HG02852 (cell line): ENCODE results near the gene WDR91.
"Not testable (repeated sequence)": the region's sequence is repeated elsewhere in the genome, so short reads cannot be mapped to it uniquely, and the experiment has no call there.

ENCODE experiments used
- ATAC-seq: cut with Tn5 transposase; IDR thresholded peaks from one replicate; pipeline ENCODE4 v1.9.1; 2021; ENCODE audit warnings: mild to moderate bottlenecking, moderate library complexity; ENCODE audit not compliant: unreplicated experiment

The WDR91 gene

DNA sequence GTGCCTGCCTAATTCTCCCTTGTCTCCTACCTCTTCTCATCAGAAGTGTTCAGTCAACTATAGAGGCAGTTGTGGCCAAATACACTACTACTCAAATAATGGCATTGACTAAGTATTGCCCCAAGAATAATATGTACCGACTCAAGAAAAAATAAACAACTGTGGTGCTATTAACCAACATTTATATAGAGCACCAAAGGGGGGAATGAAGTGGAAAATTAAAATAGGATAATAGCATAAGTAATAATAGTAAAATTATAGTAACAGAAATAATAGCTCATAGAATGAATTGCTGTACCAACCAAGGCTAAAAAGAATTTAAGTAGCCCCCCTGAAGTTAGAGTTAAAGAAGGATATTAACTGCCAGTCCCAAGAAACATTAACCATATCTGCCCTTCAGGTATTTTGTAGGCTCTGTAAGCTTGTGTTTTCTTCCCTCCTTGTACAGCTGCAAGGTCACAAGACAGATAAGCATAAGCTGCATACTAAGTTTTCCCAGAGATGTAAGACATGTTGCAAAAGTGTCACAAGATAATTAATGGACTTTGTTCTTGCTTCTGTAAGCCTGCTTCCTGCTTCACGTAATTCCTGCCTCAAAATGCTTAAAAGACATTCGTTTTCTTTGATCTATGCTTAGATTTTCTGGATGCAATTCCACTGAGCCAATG, 29.9 kb downstream of the WDR91 start:
- ATAC-seq, result no peak

DNA sequence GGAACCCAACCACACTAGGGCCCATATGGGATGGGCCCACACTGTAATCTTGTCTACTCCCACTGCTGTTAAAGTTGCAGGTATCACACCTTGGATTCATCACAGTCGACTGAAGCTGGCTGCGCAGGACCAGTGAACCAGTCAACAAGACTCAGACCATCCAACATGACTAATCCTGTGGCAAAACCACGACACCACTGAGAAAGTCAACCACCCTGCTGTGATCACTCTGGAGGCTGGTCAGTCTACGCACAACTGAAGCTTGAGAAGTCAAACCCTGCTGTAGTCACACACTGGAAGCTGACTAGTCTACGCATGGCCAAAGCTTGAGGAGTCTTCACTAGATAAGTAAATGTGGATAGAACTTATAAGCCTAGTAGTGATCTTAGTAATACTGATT, 31.2 kb downstream of the WDR91 start:
- no peak for ATAC-seq

DNA sequence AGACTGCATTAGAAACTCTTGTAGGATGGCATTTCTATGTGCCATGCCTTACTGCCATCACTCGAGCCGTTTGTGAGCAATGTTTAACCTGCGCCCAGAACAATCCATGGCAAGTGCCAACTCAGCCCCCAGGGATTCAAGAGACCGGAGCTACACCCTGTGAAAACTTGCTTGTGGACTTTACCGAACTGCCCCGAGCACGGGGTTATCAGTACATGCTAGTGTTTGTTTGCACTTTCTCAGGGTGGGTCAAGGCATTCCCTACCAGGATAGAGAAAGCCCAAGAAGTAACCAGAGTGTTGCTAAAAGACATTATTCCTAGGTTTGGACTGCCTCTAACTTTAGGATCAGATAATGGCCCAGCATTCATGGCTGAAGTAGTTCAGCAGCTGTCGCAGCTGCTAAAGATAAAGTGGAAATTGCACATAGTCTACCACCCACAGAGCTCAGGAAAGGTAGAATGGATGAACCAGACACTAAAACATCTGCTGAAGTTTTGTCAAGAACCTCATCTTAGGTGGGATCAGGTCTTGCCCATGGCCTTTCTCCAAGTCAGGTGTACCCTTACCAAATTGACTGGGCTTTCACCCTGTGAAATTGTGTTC, 31.9 kb downstream of the WDR91 start:
- ATAC-seq, result no peak

- no peak for ATAC-seq
Observed at GRCh38 chr7:135178364-135178763, 33.0 kb downstream of the WDR91 start.

DNA sequence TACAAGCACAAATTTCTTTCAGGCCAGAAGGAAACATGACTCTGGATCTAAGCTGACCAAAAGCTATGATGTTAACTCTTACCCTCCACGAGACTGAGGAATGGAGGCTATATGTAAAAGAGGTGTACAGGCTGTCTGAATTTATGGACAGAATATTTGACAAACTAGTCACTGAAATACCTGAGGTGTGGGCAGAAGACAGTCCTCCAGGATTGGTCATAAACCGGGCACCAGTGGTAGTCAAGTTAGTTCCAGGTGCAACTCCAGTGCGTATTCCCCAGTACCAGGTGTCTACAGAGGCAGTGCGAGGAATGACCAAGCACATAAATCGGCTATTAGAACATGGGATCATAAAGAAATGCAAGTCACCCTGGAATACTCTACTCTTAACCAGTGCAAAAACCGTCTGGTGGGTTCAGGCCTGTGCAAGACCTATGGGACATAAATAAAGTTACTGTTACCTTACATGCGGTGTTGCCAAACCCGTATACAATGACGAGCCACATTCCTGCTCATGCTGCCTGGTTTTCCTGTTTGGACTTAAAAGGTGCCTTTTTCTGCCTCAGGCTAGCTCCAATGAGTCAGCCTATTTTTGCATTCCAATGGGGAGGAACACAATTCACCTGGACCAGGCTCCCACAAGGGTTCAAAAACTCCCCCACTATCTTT, 34.2 kb downstream of the WDR91 start:
- ATAC-seq, result no peak

- no peak for ATAC-seq
Observed at GRCh38 chr7:135175931-135176330, 35.4 kb downstream of the WDR91 start.

DNA sequence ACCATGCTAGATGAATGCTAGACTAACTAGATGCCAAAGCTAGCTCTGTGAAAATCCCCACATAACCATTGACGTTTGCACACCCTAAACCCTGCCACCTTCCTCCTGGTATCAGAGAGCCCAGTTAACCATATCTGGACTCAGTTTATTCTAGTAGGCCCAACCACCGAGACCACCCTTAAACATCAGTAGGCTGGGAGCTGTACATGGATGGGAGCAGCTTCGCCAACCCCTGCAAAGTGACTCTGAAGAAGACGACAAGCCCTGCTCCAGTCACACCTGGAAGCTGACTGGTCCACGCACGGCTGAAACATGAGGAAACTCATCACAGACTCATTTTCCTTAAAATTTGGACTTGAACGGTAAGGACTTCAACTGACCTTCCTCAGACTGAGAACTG, 36.4 kb downstream of the WDR91 start:
- no peak for ATAC-seq

- not testable (repeated sequence) for ATAC-seq
Observed at GRCh38 chr7:135173916-135174315, 37.4 kb downstream of the WDR91 start.

GRCh38 chr7:135171581-135172291, 39.6 kb downstream of the WDR91 start:
- not testable (repeated sequence) for ATAC-seq

- peak; percentile 28 for ATAC-seq
Observed at GRCh38 chr7:135170998-135171481, 40.3 kb downstream of the WDR91 start.

DNA sequence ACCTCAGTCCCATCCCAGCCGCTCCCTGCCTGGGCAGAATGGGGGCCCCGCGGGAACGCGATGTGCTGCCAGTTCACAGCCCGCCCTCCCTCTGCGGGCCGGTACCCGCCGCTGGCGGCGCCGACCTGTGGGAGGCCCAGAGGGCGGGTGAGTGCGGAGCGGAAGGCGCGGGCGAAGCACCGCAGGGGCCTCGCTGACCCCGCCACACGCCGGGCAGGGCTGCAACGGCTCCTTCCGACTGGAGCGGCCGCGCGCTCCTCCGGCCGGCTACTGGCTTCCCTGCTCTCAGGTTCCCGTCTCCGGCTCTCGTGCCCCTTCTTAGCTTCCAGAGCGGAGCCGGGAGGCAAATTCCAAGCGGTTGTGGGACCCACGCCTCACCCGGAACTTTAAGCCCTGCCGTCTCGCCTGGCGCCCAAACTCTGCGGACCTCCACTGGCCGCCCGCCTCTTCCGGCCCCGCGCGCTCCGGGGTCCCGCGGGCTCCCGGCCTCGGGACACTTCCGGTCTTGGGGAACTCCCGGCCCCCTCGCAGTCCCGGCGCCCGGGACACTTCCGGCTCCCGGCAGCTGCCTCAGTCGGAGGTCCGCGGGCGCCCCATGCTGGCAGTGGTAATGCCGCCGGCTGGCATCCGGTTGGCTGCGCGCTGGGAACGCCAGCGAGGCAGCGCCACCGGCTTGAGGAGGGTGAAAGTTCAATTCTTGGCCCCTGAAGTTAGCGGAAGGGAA, 40.9 kb downstream of the WDR91 start, which contains the start of gene CYREN:
CYREN (minus strand) TSS at position 434 of the 724 bp plus-strand sequence. CDS start 1,785 bp downstream, outside the sequence.
- ATAC-seq, result peak; percentile 67

DNA sequence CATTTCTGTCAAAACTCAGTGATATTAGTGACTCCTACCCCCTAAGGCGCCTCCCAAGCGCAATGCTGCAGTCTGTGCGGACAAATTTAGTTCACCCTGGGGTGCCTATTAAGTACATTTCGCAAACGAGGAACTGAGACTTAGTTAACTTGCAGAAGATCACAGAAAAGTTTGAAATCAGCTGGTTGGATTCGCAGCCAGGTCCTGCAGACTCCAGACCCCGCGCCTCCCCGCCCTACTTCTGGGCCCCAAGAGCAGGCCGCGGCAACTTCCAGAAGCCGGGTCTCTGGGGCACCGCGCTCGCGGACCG, 41.4 kb downstream of the WDR91 start:
- ATAC-seq, result peak; percentile 19

DNA sequence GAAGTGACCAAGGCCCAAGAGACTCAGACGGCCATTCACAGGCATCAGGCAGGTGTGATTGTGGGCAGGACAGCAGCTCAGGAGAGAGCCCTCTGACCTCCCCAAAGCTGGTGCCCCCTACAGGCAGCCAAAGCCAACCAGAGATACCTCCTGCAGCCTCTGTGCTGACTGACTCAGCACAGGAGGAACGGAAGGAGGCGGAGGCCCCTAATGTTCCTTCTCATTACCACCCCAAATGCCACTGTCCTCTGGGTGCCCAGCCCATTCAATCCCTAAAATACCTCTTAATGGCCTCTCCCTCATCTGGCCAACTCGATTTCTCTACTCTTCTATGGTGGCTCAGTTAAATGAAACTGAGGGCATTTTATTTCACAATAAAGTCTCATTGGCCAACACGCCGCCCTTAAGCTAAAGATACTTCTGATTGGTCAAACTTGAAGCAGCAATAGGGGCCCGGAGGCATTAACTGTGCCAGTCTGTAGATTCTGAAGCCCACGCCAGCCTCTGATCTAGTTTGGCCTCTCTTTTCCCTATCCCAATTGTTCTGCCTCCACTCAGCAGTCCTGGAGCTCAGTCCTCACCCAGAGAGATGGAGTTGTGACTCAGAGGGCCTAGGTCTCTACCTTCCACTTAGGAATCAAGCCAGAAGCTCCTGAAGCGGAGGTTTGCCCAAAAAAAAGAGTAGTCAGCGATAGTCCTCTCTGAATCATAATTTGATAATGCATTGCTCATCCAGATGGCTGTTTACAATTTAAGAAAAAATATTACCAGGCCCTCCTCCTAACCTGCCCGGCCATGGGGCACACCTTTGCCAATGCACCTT, 42.0 kb downstream of the WDR91 start:
- ATAC-seq, result peak; percentile 39

GRCh38 chr7:135168489-135169140, 42.7 kb downstream of the WDR91 start:
- no peak for ATAC-seq

- no peak for ATAC-seq
Observed at GRCh38 chr7:135168001-135168400, 43.3 kb downstream of the WDR91 start.

DNA sequence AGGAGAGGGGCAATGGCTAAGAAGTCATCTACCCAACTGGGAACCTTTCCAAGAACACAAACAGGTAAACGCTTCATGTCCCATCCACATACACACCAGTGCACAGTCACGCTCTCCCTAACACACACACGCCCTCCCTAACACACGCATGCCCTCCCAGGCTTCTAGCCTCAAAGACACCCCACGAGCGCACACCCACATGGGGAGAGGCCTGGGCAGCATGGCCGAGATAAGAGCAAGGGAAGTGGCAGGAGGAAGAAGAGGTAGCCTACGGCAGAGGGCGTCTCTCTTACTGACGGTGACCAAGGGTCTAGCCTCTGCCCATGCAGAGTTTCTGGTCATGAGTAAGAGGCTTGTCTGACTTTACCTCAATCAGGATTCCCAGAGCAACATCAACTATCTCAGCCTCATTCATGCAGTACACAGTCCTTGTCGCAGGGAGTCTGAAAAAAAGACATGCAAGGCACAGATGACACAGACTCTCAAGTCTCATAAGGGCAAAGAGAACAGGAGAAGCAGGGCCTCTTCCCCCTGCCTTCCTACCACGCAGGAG, 43.9 kb downstream of the WDR91 start:
- ATAC-seq, result no peak

DNA sequence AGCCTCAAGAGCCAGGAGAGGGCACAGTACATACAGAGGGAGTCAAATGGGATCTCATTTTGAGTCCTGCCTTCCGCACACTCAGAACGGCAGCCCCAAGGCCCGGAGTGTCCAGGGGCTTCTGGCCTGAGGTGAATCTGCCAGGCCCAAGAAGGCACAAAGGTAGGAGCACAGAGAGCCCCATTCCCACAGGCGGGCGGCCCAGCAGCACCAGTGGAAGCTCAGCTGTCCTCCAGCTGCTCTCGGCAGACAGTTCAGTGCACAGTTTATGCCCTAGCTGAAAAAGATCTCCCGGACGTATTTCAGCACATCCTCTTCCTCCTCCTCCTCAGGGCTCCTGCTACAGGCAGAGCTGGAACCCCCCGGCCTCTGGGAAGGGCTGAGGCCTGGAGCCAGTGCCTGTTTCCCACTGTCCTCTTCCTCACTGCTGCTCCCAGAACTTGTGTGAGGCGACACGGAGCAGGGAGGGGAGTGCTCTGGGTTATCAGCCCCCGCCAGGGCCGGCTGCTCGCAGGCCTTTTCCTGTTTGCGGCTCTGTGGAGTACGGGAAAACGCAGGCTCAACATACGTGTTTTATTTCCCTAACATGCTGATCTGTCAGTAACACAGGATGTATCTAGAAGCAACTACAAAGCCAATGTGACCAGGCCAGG, 44.9 kb downstream of the WDR91 start:
- no peak for ATAC-seq

GRCh38 chr7:135165862-135166261, 45.5 kb downstream of the WDR91 start:
- no peak for ATAC-seq
